HCT116 (cell line): Measurements from ENCODE around the gene KCNG1. TPM values are rescaled to one million over a fixed set of nuclear protein-coding genes. Genes with fewer than 3 reads are reported as not detected.

Experiments
- ATAC-seq: fragments of 200-7000 bp; cut with Tn5 transposase; 2 replicates; pipeline ENCODE4 v1.9.1; 2020; ENCODE audit warnings: mild to moderate bottlenecking, moderate library complexity
- BruUV-seq: library from RNA; stranded (reverse); fragments of 400-500 nt; replicated peaks from 2 replicates; lab custom pipeline; 2021; lab: Mats Ljungman, UMichigan
- CTCF ChIA-PET: fragments of 300-600 bp; sonication (Branson Sonifier 250); formaldehyde crosslinking; loops from one replicate; lab custom pipeline; 2021; ENCODE audit warnings: antibody characterized with exemption; lab: Charles Lee
- POLR2A ChIA-PET: fragments of 300-600, 350-600 bp; sonication (Branson Sonifier 250); formaldehyde crosslinking; loops from one replicate; lab custom pipeline; 2021; ENCODE audit warnings: antibody characterized with exemption; lab: Charles Lee
- RAD21 ChIA-PET, 2 experiments: fragments of 300-600 bp; sonication (Branson Sonifier 250); formaldehyde crosslinking; loops; one replicate each; lab custom pipeline; 2023; ENCODE audit warnings: low total read pairs in 2 of 2; ENCODE audit not compliant: uncharacterized antibody in 2 of 2, unreplicated experiment in 2 of 2, low non-redundant PET in 1 of 2; lab: Charles Lee
- DNase-seq: peaks from one replicate; pipeline ENCODE4 v3.0.0-alpha.2; 2010; ENCODE audit warnings: low read depth, low spot score
- H2AFZ ChIP-seq: fragments of 200-600 bp; shearing (Covaris generic), sonication (generic); 2 replicates; pipeline ENCODE4 v1.6.1; 2017; ENCODE audit warnings: low read depth, mixed run types, mixed read lengths, antibody characterized with exemption, low read length; ENCODE audit not compliant: poor library complexity, severe bottlenecking
- H3K27ac ChIP-seq: 2 replicates; pipeline ENCODE4 v1.5.1; 2012; ENCODE audit warnings: low read depth, low read length
- H3K27me3 ChIP-seq: fragments of 200-600 bp; sonication (generic); 2 replicates; pipeline ENCODE4 v1.6.1; 2016; ENCODE audit warnings: mixed run types, low read length, mixed read lengths; ENCODE audit not compliant: insufficient read depth
- H3K36me3 ChIP-seq, 2 experiments: fragments of 200-500 bp in 1 of 2; fragments of 200-600 bp in 1 of 2; sonication (Bioruptor generic) in 1 of 2; sonication (generic) in 1 of 2; 2 replicates each; pipeline versions ENCODE4 v1.5.1 to v1.6.1; 2014 to 2016; ENCODE audit warnings: low read length in 2 of 2, inconsistent platforms in 1 of 2, mixed read lengths in 1 of 2, mixed run types in 1 of 2; ENCODE audit not compliant: insufficient read depth in 2 of 2, control insufficient read depth in 1 of 2
- H3K4me1 ChIP-seq, 2 experiments: fragments of 200-600 bp in 1 of 2; sonication (generic) in 1 of 2; 2 replicates each; pipeline versions ENCODE4 v1.5.1 to v1.6.1; 2012 to 2017; ENCODE audit warnings: low read length in 2 of 2, inconsistent platforms in 1 of 2, mild to moderate bottlenecking in 1 of 2, mixed read lengths in 1 of 2, mixed run types in 1 of 2, moderate library complexity in 1 of 2; ENCODE audit not compliant: insufficient read depth in 2 of 2, control insufficient read depth in 1 of 2
- H3K4me2 ChIP-seq: fragments of 200-600 bp; sonication (generic); 2 replicates; pipeline ENCODE4 v1.6.1; 2017; ENCODE audit warnings: mixed run types, low read length, mixed read lengths
- H3K4me3 ChIP-seq, 2 experiments: fragments of 200-600 bp in 1 of 2; sonication (generic) in 1 of 2; replicated peaks in 1 of 2; 2 replicates each; pipeline ENCODE4 v1.5.1; 2011 to 2016; ENCODE audit warnings: low read length in 2 of 2, control low read depth in 1 of 2, low read depth in 1 of 2, mild to moderate bottlenecking in 1 of 2, mixed read lengths in 1 of 2, mixed run types in 1 of 2
- H3K79me2 ChIP-seq: fragments of 200-600 bp; sonication (generic); 2 replicates; pipeline ENCODE4 v1.6.1; 2017; ENCODE audit warnings: mild to moderate bottlenecking, mixed run types, low read length, moderate library complexity, mixed read lengths; ENCODE audit not compliant: insufficient read depth
- H3K9ac ChIP-seq: fragments of 200-600 bp; sonication (generic); 2 replicates; pipeline ENCODE4 v1.6.1; 2016; ENCODE audit warnings: low read length, mixed read lengths
- H3K9me2 ChIP-seq: fragments of 200-600 bp; sonication (generic), shearing (Covaris generic); 2 replicates; pipeline ENCODE4 v1.6.1; 2017; ENCODE audit warnings: mixed run types, mild to moderate bottlenecking, moderate library complexity; ENCODE audit not compliant: insufficient read depth
- H3K9me3 ChIP-seq, 2 experiments: fragments of 200-500 bp in 1 of 2; fragments of 200-600 bp in 1 of 2; sonication (Bioruptor generic) in 1 of 2; sonication (generic) in 1 of 2; 2 replicates each; pipeline ENCODE4 v1.6.1; 2014 to 2017; ENCODE audit warnings: low read length in 2 of 2, mixed read lengths in 2 of 2, inconsistent platforms in 1 of 2, low read depth in 1 of 2, mild to moderate bottlenecking in 1 of 2, mixed run types in 1 of 2, moderate library complexity in 1 of 2; ENCODE audit not compliant: control insufficient read depth in 1 of 2, insufficient read depth in 1 of 2
- H4K20me1 ChIP-seq: fragments of 200-600 bp; sonication (generic), shearing (Covaris generic); 2 replicates; pipeline ENCODE4 v1.6.1; 2017; ENCODE audit warnings: mixed run types, mild to moderate bottlenecking, moderate library complexity; ENCODE audit not compliant: insufficient read depth
- EGR1 ChIP-seq: IDR thresholded peaks from 2 replicates; pipeline ENCODE4 v1.6.1; 2012; ENCODE audit warnings: low read depth
- EZH2phosphoT487 ChIP-seq: fragments of 200-600 bp; IDR thresholded peaks from 2 replicates; pipeline ENCODE4 v1.6.1; 2018; ENCODE audit warnings: antibody characterized with exemption, borderline replicate concordance
- POLR2A ChIP-seq: IDR thresholded peaks from 2 replicates; pipeline ENCODE4 v1.7.0; 2011; ENCODE audit warnings: borderline replicate concordance; ENCODE audit not compliant: insufficient read depth, insufficient read length; ENCODE audit errors: extremely low read depth
- POLR2AphosphoS5 ChIP-seq: IDR thresholded peaks from 2 replicates; pipeline ENCODE4 v1.6.1; 2011; ENCODE audit warnings: mild to moderate bottlenecking, low read depth, low read length, moderate library complexity
- RAD21 ChIP-seq: IDR thresholded peaks from 2 replicates; pipeline ENCODE4 v1.6.1; 2012; ENCODE audit warnings: low read depth, mild to moderate bottlenecking
- SP1 ChIP-seq: IDR thresholded peaks from 2 replicates; pipeline ENCODE4 v1.6.1; 2012; ENCODE audit warnings: low read depth
- ZFX ChIP-seq: fragments of 450-650 bp; IDR thresholded peaks from 2 replicates; pipeline ENCODE4 v1.6.1; 2017
- ZNF274 ChIP-seq: fragments of 200-500 bp; sonication (Bioruptor generic); IDR thresholded peaks from 2 replicates; pipeline ENCODE4 v1.6.1; 2014; ENCODE audit warnings: mild to moderate bottlenecking, low read depth, low read length, inconsistent platforms
- intact Hi-C: fragments of 100-400 bp; cut with micrococcal nuclease; formaldehyde crosslinking; loops from 2 replicates; pipeline ENCODE4 v1.10.0; 2022
- total RNA-seq: library from RNA; stranded (reverse); gene quantifications from one replicate; pipeline ENCODE4 v1.2.1, GENCODE V29; 2021; ENCODE audit not compliant: unreplicated experiment
- TF ChIP-seq, protein P1 (sequence below): IDR thresholded peaks from 2 replicates; pipeline ENCODE4 v1.6.1; 2012; ENCODE audit warnings: low read depth

Gene KCNG1
- total RNA-seq, 1 experiment from 2014 or later: 54.6 TPM

DNA sequence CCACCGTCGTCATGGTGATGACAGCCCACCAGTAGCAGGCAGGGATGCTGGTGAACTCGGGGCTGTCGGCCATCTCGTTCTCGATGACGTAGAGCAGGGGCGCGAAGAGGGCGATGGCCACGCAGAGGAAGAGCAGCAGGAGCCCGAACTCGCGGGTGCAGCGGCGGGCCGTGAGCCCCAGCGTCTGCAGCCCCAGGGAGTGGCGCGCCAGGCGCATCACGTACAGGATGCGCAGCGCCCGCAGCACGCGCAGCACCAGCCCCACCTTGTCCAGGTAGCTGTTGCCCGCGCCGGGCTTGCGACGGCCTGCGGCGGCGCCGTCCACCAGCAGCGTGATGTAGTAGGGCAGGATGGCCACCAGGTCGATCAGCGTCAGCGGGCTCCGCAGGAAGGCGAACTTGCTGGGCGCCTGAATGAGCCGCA, 18.6 kb downstream of the KCNG1 start:
- H3K27me3 ChIP-seq: no peaks in the 10 kb centered on the region
- ATAC-seq: no peak

More for the DNA sequence above, 18.6 kb downstream of the KCNG1 start:
- Histone ChIP-seq H3K36me3 (peaks cover 0 to 2% of the 10 kb centered on the region in 2 experiments; a peak in 2 of 4 replicates), H4K20me1 (no peaks in the 10 kb centered on the region), H3K9me3 (no peaks in the 10 kb centered on the region), H3K4me1 (no peaks in the 10 kb centered on the region), H3K9ac (no peak overlapping the region), H3K27ac (no peak overlapping the region), H3K79me2 (no peaks in the 10 kb centered on the region), H3K4me3 (no peak overlapping the region), H2AFZ (no peak overlapping the region), H3K4me2 (no peak overlapping the region), H3K9me2 (no peaks in the 10 kb centered on the region)
- ChIA-PET CTCF (no interaction called here), RAD21 (no interaction called here), POLR2A (no interaction called here)
- no peak for DNase-seq
- TF ChIP-seq, protein P1, sequence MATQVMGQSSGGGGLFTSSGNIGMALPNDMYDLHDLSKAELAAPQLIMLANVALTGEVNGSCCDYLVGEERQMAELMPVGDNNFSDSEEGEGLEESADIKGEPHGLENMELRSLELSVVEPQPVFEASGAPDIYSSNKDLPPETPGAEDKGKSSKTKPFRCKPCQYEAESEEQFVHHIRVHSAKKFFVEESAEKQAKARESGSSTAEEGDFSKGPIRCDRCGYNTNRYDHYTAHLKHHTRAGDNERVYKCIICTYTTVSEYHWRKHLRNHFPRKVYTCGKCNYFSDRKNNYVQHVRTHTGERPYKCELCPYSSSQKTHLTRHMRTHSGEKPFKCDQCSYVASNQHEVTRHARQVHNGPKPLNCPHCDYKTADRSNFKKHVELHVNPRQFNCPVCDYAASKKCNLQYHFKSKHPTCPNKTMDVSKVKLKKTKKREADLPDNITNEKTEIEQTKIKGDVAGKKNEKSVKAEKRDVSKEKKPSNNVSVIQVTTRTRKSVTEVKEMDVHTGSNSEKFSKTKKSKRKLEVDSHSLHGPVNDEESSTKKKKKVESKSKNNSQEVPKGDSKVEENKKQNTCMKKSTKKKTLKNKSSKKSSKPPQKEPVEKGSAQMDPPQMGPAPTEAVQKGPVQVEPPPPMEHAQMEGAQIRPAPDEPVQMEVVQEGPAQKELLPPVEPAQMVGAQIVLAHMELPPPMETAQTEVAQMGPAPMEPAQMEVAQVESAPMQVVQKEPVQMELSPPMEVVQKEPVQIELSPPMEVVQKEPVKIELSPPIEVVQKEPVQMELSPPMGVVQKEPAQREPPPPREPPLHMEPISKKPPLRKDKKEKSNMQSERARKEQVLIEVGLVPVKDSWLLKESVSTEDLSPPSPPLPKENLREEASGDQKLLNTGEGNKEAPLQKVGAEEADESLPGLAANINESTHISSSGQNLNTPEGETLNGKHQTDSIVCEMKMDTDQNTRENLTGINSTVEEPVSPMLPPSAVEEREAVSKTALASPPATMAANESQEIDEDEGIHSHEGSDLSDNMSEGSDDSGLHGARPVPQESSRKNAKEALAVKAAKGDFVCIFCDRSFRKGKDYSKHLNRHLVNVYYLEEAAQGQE: no peak
- no peak for TF ChIP-seq ZFX
- TF ChIP-seq EGR1: no peak
- TF ChIP-seq RAD21: no peak
- TF ChIP-seq ZNF274: no peak
- TF ChIP-seq EZH2phosphoT487: no peak
- no peak for TF ChIP-seq POLR2A
- no peak for TF ChIP-seq POLR2AphosphoS5
- no peak for TF ChIP-seq SP1
- BruUV-seq: no TSS peak
- intact Hi-C loops: no loop called here
